Measurements from ENCODE around the gene SYT17.

GRCh38 chr16:19314718-19315425 is 146.8 kb downstream of the SYT17 start:
- TF ChIP-seq CTCF (IDR thresholded peaks at IDR 0.05; ENCODE audit: insufficient read depth, low read length) (no peak), POLR2AphosphoS5 (IDR thresholded peaks at IDR 0.05; ENCODE audit: low read depth) (no peak), REST (IDR thresholded peaks at IDR 0.05; ENCODE audit: insufficient replicate concordance, low read depth) (no peak), GABPA (IDR thresholded peaks at IDR 0.05; ENCODE audit: low read depth) (no peak)
